ENCODE data around the gene ELMOD3. TPM values are rescaled to one million over a fixed set of nuclear protein-coding genes. Genes with fewer than 3 reads are reported as not detected.

ELMOD3 gene
- total and polyA plus RNA-seq, 9 of the 15 experiments (the other 6 are each of a cell fraction or from before 2014, with no cell fraction given), result 2.7 to 18.7 (median 11.6) TPM

DNA sequence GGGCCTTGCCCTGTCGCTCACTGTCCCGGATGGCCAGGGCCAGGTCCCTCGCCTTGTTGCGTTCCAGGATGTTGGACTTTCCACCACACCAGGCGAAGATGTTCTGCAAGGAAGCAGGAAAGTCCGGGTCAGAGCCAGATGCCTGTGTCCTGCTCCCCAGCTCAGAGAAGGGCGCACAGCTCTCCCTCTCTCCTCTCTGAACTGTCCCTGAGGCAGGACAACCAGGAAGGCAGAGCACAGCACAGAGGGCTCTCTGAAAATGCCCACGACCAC, 44.5 kb downstream of the ELMOD3 start (continued):
- TF ChIP-seq, protein P1, sequence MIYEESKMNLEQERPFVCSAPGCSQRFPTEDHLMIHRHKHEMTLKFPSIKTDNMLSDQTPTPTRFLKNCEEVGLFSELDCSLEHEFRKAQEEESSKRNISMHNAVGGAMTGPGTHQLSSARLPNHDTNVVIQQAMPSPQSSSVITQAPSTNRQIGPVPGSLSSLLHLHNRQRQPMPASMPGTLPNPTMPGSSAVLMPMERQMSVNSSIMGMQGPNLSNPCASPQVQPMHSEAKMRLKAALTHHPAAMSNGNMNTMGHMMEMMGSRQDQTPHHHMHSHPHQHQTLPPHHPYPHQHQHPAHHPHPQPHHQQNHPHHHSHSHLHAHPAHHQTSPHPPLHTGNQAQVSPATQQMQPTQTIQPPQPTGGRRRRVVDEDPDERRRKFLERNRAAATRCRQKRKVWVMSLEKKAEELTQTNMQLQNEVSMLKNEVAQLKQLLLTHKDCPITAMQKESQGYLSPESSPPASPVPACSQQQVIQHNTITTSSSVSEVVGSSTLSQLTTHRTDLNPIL (CRISPR knock-in tag; IDR thresholded peaks at IDR 0.05), result no peak
- TF ChIP-seq CHD4 (IDR thresholded peaks at IDR 0.05; ENCODE audit: insufficient read depth, insufficient replicate concordance, low read depth, low read length, poor library complexity, severe bottlenecking) (no peak), RBM34 (IDR thresholded peaks at IDR 0.05; ENCODE audit: borderline replicate concordance, insufficient read depth, low read length) (no peak), FOS (IDR thresholded peaks at IDR 0.05; ENCODE audit: extremely low read depth, insufficient read length) (no peak), EWSR1 (IDR thresholded peaks at IDR 0.05; ENCODE audit: borderline replicate concordance, low read depth, partially characterized antibody) (no peak), POLR2B (IDR thresholded peaks at IDR 0.05; ENCODE audit: low read depth, partially characterized antibody) (no peak), HMGN3 (IDR thresholded peaks at IDR 0.05; ENCODE audit: borderline replicate concordance, extremely low read depth, insufficient read length, low read depth, low read length) (no peak), KDM4B (IDR thresholded peaks at IDR 0.05; ENCODE audit: borderline replicate concordance in 2 of 2, low read depth in 1 of 2) (no peak), TARDBP (IDR thresholded peaks at IDR 0.05) (no peak), ZNF134 (CRISPR knock-in tag; conservative IDR thresholded peaks at IDR 0.05) (no peak)
- TF ChIP-seq, protein P2, sequence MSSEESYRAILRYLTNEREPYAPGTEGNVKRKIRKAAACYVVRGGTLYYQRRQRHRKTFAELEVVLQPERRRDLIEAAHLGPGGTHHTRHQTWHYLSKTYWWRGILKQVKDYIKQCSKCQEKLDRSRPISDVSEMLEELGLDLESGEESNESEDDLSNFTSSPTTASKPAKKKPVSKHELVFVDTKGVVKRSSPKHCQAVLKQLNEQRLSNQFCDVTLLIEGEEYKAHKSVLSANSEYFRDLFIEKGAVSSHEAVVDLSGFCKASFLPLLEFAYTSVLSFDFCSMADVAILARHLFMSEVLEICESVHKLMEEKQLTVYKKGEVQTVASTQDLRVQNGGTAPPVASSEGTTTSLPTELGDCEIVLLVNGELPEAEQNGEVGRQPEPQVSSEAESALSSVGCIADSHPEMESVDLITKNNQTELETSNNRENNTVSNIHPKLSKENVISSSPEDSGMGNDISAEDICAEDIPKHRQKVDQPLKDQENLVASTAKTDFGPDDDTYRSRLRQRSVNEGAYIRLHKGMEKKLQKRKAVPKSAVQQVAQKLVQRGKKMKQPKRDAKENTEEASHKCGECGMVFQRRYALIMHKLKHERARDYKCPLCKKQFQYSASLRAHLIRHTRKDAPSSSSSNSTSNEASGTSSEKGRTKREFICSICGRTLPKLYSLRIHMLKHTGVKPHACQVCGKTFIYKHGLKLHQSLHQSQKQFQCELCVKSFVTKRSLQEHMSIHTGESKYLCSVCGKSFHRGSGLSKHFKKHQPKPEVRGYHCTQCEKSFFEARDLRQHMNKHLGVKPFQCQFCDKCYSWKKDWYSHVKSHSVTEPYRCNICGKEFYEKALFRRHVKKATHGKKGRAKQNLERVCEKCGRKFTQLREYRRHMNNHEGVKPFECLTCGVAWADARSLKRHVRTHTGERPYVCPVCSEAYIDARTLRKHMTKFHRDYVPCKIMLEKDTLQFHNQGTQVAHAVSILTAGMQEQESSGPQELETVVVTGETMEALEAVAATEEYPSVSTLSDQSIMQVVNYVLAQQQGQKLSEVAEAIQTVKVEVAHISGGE (CRISPR knock-in tag; IDR thresholded peaks at IDR 0.05), result no peak
- TF ChIP-seq, protein P3, sequence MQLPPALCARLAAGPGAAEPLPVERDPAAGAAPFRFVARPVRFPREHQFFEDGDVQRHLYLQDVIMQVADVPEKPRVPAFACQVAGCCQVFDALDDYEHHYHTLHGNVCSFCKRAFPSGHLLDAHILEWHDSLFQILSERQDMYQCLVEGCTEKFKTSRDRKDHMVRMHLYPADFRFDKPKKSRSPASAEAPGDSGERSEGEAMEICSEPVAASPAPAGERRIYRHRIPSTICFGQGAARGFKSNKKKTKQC (CRISPR knock-in tag; IDR thresholded peaks at IDR 0.05), result no peak

All from K562 (cell line).